GM19025 (cell line): ENCODE measurements around the gene YAF2.
A peak's percentile ranks its signal among the peaks of the same experiment; 100 is the strongest.

Experiments used
- ATAC-seq: cut with Tn5 transposase; IDR thresholded peaks from one replicate; pipeline ENCODE4 v1.9.1; 2021; ENCODE audit warnings: mild to moderate bottlenecking, low read depth, moderate library complexity; ENCODE audit not compliant: unreplicated experiment

The YAF2 gene

DNA sequence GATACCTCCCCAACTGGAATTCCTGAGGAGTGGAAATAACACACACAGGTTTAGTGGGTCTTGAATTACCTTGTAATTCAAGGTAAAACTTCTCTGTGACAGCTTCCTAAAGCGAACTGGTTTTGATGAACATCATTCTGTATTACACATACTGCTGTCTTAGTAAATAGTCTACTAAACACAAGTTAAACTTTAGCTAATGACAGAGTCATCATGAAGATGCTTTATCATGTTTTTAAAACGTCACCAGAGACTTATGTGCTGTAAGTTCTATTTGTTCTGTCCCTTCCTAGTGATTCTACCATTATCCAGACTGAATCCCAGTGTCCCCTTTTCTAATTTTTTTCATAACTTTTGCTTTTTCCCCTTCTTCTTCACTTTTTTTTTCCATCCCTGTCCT lies 81.8 kb downstream of the YAF2 start:
- no peak for ATAC-seq

DNA sequence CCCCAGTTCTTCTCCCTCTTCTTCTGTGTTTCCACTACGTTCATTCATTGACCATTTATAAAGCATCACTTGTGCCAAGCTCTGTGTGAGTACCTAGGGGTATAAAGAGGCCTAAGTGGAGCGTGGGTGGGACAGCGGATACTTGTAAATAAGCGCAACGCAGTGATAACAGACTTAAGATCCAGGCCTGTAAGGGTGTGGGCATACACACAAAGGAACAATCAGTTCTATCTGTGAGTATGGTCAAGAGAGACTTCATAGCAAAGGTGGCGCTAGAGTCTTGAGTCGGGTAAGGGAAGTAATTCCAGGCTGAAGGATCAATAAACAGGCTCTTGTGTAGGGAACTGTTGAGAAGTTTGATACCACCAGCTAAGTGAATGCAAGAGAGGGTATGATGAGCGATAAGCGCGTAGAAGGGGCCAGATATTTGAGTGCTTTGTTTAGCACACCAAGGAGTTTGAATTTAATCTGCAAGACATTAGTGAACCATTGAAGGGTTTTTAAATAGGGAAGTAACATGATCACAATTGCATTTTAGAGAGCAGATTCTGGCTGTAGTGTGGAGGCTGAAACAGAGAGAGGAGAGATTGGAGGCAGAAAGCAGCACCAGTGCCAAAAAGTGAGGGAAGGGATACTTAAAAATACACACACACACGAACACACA lies 92.4 kb downstream of the YAF2 start:
- ATAC-seq: no peak

DNA sequence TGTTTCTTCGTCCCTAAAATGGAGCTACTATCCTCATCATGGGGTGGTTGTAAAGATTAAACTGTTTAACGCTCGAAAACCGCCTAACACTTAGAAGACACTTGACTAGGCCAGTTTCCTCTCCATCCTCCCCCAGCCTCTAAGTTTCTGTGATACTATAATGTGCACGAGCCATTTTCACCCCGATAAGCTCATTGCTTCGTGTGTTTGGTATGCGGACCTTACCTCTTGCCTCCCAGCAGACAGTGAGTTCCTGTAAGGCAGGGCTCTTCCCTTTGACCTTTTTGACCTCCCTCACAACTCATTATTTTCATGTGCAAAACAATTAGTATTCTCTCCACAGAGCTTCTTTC lies 92.9 kb downstream of the YAF2 start:
- no peak for ATAC-seq

DNA sequence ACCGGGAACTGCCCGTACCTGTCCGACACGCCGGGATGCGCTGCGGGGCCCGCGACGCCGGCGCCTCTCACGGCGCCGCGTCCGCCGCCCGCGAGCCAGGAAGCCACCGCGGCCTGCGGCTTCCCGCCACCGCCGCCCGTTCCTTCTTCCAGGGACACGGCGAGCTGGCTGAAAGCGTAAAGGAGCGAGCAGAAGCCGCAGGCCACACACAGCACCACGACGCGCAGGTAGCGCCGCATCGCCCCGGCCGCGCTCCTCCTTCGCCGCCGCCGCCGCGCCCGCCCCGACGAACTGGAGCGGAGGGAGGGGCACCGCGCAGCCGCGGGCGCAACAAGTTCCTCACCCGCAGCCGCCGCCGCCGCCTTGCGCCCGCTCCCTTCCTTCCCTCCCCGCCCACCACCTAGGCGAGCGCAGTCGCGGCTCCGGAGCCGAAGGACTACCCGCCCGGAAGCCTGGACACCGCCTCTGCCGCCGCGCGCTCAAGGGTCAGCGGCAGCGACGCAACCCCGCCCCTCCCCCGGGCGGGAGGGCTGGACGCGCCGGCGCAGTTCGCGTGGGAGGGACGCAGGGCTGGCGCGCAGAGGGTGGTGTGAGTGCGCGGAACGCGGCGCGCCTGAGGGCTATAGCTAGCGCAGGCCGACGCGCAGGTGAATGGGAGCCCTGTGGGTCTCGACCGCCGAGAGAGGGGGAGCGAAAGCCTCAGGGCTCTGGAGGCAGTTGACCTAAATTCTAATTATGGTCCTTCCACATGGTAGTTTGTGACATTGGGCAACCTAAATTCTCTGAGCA lies 93.4 kb downstream of the YAF2 start, which contains the start of gene GXYLT1:
Gene GXYLT1, minus strand, starts transcription at position 467 of the 789 bp plus-strand sequence. Its CDS starts 228 bp downstream, at position 239.
- peak; percentile 94 for ATAC-seq

DNA sequence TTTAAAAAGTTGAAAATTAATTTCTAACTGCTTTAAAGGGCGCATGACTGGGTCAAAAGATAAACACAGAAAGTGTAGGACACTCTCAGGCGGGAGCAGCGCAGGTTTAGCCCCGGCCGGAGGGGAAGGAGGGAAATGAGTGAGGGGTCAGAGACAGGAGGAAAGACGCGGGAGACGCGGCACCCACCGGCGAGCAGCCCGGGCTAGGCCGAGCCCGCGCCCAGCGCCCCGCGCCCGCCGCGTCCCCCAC lies 94.0 kb downstream of the YAF2 start:
- no peak for ATAC-seq

DNA sequence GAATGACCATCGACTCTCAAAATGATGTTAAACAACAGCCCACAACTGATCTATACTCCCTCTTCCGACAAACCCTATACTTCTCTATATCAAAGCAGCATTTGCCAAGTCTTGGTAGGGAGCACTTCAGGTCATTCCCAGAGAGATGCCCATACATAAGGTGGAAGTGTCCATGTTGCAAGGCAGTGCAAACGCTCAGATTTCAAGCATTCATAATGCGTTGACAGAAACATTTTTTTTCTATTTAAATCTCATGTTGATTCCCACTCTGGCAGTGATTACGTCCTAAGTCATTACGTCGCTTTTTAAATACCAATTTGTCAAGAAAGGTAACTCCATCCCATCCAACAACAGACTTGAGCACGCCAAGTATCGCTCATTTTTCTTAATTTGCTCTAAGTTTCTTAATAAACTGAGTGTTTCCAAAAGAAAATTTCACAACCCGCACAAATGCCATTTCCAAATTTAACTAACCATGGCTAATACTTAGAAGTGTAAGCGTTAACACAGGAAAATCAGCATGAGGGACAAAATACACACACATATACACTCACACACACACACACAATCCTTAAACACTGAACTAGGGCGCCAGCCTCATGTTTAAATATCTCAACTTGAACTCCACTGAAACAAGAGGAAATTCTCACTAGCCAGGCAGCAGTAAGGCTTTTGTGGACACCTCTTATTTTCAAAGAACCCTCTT lies 94.4 kb downstream of the YAF2 start:
- ATAC-seq: no peak

DNA sequence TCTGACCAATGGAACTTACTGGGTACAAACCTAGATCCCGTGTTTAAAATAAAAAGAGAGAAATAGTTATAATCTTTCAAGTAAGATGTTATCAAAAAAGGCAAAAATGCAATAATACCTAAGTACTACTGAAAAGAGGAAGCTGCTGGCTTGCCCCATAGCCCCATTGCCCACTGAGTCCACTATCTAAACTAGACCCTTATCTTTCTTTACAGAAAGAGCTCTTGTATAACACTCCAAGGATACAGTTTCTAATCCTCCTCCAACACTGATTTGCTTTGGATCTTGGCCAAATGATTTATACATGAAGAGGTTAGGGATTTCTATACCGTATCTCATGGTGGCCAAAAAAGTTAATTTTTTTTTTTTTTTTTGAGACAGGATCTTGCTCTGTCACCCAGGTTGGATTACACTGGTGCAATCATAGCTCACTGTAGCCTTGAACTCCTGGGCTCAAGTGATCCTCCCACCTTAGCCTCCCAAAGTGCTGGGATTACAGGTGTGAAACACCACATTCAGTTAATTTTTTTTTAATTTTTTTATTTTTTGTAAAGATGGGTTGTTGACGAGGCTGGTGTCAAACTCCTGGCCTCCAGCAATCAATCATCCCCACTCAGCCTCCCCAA lies 96.0 kb downstream of the YAF2 start:
- ATAC-seq: no peak

DNA sequence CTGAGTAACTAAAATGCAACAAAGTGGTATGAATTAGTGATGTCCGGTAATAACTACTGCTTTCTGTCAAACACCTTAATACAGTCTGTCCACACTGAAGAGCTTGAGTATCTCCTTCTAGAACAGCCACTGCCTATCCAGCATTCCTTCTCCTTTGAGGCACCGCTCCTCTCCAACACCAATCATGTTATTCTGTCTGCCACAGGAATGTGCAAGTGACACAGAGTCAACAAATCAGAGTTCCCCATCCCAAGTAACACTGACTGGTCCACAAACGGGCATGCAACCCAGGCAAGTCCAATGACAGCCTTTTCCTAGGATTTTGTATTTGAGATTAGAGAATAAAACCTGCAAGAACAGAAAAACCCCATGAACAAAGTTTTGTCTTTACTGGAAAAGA lies 97.1 kb downstream of the YAF2 start:
- ATAC-seq: no peak

DNA sequence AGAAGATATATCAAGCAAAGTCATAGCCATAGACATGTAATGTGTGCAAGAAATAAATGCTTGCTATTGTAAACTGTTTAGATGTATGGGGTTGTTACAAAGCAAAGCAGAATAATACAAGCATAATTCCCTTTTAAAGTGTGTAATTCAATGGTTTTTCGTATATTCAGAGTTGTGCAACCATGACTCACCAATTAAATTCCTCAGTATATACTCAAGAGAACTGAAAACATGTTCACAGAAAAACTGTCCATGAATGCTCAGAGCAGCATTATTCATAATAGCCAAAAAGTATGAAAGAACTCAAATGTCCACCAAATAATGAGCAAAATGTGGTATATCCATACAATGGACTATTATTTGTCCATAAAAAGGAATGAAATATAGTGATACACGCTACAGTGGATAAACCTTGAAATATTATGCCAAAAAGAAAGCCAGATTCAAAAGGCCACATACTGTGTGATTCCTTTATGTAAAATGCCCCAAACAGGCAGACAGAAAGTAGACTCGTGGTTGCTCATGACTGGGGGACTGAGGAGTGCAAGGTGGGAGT lies 102.7 kb downstream of the YAF2 start:
- ATAC-seq: no peak

DNA sequence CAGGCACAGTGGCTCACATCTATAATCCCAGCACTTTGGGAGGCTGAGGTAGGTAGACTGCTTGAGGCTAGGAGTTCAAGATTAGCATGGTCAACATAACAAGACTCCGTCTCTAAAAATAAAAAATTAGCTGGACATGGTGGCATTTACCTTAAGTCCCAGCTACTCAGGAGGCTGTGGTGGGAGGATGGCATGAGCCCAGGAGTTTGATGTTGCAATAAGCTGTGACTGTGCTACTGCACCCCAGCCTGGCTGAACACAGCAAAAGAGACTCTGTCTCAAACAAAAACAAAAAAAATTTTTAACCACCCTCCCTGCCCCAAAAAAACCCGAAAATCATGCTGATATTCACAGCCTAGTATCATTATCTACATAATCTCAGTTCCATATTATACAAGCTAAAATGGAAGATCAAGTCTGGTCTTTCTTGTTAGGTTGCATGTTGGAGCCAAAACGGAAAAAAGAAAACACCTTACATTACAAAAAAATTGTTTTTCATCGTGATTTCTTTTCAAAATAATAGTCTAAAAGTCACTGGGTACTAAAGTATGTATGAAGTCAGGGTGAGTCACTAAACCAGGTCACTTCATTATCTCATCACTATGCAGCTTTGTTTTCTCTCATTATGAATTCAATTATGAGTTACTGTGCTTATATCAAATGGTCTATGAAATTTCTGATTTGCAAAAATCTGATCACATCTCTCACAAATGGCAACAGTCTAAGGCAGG lies 107.2 kb downstream of the YAF2 start:
- ATAC-seq: no peak

DNA sequence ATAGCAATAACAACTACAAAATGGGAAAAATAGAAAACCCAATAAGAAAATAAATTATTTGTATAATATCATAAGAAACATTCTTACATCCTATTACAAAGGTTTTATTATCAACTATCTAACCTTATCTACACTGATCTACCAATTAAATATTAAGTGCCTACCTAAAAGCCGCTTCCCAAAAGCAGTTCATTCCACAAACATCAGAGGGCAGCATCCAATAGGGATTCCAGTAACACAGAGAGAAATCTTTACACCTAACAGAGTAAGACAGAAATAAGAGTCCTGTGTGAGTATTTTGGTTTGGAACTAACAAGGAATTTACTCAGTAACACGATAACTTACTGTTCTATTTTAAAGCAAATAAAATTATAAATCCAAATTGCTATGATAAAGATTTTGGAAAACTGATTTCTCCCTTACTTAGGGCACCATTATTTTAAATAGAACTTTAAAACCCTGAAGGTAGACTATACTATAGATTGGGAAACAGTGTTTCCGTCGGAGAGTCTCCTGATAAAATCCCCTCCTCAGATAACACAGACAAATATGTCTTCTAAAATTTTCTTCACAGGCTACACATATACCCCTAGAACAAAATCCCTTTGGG lies 108.3 kb downstream of the YAF2 start:
- ATAC-seq: no peak

DNA sequence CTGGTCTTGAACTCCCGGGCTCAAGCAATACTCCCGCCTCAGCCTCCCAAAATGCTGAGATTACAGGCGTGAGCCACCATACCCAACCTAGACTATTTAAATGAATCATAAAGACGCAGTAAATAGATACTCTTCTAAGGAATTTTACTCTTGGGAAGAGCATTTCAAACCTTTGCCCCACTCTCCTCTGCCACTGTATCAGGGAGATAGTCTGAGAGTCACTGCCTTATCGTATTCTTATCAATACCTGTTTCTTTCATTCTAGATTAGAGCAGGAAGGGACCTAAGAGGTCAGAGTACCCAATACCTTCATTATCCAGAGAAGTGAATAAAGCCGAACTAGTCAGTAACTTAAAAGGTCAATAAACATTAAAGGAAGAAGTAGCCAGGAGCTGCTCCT lies 109.2 kb downstream of the YAF2 start:
- no peak for ATAC-seq

DNA sequence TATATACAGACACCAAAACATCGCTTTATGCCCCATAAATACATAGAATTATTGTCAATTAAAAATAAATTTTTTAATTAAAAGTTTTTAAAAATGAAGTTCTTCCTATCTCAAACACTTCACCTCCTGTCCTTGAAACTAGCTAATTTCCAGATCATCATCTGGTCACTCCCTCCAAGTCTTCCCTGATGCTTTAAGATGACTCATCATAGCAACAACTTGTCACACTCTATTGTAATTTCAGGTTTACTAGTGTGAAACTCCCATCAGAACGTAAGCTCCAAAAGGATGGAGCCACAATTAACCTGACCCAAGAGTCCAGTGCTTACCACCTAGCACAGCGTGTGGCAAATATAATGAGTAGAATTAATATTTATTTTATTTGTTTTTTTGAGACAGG lies 109.7 kb downstream of the YAF2 start:
- no peak for ATAC-seq

DNA sequence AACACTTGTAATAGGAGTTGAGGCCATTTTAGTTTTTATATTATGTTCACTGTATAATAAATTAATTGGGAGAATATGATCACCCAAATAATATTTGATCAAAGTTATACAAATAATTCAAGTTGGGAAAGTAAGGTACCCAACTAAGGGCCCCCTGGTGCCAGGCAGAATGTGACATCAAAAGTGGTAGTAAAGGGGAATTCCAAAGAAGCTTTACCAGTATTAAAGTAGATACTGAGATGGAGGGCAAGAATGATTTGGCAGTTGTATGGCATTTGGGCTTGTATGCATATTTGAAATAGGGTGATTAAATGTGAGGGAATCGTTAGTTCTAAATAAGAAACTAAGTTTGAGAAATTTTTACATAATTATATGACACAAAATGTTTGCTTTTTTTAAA lies 111.1 kb downstream of the YAF2 start:
- no peak for ATAC-seq

DNA sequence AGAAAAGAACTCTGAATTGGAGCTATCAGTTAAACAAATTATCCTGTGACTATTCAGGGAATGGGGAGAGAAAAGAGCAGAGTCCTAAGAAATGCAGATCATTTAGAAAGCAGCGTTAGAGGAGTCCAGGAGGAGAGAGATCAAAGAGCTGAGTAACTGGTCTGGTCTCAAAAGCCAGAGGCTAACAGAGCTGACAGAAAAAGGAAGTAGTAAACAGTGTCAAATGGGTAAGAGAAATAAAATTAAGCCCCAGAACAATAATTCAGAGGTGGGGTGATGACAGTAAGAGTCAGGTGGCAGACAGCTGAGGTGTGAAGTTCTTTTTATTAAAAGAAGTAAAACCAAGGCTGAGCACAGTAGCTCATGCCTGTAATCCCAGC lies 112.7 kb downstream of the YAF2 start:
- ATAC-seq: no peak

DNA sequence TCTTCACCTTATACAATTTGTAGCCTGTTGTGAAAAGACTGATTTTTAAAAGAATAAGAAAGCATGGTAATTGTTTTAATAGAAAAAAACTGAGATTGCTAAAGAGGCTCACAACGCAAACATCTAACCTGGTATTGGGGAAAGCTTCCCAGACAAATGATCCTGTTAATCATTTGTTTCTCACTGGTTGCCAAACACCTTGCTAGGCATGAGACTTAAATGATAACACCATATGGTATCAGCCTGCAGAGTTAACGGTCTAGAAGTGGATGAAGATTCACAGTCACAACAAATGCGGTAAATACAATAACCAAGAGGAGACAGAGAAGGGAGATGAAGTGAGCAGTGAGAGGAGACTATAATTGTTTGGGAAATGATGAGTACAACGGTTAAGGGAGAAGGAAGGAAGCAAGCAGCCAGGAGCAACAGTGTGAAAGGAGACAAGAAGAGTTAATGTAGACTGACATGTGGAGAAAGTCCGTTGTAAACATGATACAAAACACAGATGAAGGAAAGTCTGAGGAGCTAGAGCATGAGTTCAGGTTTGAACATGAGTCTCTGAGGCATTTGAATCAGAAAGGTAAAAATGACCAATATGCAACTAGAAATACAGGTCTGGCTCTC lies 113.2 kb downstream of the YAF2 start:
- no peak for ATAC-seq

DNA sequence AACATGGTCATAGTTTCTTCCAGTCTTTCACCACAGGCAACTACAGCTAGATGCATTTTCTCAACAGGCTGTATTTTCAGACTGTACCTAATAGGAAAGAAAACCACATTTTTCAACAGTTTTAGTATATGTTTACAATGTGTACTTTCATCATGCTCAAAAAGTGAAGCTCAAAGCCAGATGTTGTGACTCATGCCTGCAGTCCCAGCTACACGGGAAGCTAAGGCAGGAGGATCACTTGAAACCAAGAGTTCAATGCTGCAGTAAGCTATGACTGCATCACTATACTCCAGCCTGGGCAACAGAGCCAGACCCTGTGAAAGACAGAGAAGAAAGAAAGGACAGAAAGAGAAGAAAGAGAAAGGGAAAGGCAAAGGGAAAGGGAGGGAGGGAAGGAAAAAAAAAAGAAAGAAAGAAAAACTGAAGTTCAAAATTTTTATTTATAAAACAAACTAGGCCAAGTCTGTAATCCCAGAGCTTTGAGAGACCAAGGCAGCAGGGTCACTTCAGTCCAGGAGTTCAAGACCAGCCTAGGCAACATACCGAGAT lies 118.9 kb downstream of the YAF2 start:
- ATAC-seq: no peak

DNA sequence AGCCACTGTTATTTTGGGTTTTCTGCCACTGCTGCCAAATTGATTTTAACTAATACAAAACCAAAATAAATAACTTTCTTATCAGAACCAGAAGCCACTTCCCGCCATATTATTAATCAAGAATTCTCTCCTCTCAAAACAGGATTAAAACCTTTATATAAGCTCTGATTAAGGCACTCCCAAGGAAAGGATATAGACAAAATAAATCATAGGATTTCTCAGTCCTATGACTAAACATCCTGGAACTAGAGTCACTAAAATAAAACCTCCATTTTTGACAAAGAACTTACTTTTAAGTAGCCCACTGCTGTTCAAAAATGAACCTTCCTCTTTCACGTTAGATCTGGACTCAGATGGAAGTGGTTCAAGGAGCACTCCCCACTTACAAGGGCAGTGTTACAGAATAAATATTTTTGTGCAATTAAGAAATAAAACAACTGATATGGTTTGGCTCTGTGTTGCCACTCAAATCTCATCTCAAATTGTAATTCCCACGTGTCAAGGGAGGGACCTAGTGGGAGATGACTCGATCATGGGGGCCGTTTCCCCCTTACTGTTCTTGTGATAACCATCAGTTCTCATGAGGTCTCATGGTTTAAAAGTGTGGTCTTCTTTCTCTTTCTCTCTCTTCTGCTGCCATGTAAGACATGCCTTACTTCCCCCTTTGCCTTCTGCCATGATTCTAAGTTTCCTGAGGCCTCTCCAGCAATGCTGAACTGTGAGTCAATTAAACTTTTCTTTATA lies 119.7 kb downstream of the YAF2 start:
- no peak for ATAC-seq

DNA sequence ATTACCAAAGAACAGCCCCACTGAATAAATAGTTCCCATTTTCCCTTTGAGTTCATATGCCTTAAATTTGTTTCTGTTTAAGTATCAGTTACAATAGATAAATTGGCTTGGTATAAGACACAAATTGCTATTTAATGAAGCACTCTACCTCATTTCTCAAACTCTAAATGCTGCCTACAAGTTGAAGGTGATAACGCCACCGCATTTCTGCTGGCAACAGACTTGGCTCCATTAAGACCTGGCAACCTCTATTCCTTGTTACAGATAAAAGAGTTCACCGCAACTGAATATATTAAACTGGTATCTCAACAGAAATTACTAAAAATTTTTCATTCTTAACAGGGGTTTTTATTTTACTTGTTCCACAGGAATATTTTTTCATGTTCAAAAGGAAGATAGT lies 129.0 kb downstream of the YAF2 start:
- no peak for ATAC-seq
